ENCODE data around the gene KRTAP21-2.

DNA sequence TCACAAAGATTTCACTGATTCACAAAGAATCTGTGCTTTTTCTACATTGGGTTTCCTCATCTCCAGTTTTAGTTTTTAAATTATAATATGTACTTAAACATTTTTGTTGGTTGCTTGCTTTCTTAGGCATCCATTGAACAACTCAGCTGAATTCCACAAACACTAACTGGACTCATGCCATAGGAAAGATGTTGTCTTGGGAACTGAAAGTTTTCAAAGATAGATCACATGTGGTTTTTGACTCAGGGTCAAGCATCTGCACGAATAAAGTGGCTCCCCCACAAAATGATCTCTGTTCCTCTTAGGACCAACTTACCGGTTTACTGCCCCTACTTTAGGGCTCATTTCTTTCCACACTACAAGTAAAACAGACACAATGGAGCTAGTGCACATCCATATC lies 11.2 kb upstream of the KRTAP21-2 start:
- TF ChIP-seq, protein P1, sequence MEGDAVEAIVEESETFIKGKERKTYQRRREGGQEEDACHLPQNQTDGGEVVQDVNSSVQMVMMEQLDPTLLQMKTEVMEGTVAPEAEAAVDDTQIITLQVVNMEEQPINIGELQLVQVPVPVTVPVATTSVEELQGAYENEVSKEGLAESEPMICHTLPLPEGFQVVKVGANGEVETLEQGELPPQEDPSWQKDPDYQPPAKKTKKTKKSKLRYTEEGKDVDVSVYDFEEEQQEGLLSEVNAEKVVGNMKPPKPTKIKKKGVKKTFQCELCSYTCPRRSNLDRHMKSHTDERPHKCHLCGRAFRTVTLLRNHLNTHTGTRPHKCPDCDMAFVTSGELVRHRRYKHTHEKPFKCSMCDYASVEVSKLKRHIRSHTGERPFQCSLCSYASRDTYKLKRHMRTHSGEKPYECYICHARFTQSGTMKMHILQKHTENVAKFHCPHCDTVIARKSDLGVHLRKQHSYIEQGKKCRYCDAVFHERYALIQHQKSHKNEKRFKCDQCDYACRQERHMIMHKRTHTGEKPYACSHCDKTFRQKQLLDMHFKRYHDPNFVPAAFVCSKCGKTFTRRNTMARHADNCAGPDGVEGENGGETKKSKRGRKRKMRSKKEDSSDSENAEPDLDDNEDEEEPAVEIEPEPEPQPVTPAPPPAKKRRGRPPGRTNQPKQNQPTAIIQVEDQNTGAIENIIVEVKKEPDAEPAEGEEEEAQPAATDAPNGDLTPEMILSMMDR (IDR thresholded peaks at IDR 0.05 in 4 of 5, conservative IDR thresholded peaks at IDR 0.05 in 1 of 5): no peak
- no peak for TF ChIP-seq POLR2A (IDR thresholded peaks at IDR 0.05)
